GM19438 (cell line): ENCODE results near the gene TMEM94.
"Not testable (repeated sequence)": the region's sequence is repeated elsewhere in the genome, so short reads cannot be mapped to it uniquely, and the experiment has no call there.

Experiments used
- ATAC-seq: cut with Tn5 transposase; IDR thresholded peaks from one replicate; pipeline ENCODE4 v1.9.1; 2021; ENCODE audit warnings: low read depth; ENCODE audit not compliant: unreplicated experiment

The TMEM94 gene

DNA sequence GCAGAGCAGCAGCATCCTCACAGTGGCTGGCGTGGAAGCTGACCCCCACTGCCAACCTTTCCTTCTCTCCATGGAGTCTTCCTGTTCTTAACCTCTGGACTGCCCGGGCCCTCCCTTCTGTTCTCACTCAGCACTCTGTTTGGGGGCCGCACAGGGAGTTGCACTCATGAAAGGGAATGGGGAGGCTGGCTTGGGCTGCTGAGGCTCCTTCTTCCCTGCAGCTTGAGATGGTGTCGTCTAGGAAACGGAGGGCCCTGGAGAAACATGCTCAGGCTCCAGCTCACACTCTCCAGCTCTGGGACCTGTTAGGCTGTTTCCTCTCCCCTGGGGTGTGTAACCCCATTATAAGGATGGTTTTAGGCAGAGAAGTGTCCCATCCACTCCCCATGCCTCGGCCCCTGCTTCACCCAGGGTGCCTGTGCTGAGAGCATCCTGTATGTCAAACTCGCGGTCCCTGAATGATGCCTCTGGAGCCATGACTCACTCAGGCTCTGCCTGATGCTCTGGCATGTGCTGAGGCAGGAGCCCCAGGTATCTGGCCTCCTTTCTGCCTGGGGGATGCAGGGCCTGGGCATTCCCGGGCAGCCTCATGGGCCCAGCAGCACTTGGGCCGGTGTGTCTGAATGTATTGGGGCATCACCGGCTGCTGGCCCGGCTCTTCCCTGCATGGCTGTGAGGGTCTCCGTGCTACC is 18.9 kb downstream of the TMEM94 start:
- no peak for ATAC-seq

DNA sequence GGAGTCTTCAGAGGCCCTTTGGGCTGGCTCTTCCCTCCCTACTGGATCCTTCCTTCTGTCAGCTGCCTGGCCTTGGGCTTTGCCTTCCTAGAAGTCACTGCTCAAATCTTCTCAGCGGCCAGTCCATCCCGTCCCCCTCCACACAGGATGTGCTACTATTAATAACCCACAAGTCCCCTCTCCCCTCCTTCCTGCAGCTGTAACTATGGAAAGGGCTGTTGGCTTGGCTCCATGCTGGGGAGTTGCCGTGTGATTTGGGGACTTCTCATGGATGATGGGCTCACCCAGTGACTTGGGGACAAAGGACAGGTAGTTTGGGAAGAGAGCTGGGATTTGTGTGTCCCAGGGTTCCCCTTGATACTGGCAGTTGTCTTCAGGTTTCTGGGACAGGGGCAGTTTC is 19.4 kb downstream of the TMEM94 start:
- no peak for ATAC-seq

DNA sequence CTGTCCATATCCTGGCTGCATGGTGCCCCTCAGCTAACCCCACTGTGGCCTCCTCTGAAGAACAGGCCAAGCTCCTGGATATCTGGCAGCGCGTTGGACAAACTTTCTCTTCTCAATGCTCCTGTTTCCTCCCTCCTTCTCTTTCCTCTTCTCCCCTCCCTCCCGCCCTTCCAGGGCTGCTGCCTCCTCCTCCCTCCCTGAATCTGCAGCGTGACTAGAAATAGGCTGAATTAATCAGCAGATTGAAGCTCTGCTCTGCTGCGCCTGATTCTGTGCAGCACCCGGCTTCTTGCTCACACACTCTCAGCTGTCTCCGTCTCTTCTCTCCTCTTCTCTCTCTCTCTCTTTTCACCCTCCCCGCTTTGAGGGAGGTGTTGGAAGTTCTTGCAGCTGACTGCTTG is 19.8 kb downstream of the TMEM94 start:
- ATAC-seq: no peak

DNA sequence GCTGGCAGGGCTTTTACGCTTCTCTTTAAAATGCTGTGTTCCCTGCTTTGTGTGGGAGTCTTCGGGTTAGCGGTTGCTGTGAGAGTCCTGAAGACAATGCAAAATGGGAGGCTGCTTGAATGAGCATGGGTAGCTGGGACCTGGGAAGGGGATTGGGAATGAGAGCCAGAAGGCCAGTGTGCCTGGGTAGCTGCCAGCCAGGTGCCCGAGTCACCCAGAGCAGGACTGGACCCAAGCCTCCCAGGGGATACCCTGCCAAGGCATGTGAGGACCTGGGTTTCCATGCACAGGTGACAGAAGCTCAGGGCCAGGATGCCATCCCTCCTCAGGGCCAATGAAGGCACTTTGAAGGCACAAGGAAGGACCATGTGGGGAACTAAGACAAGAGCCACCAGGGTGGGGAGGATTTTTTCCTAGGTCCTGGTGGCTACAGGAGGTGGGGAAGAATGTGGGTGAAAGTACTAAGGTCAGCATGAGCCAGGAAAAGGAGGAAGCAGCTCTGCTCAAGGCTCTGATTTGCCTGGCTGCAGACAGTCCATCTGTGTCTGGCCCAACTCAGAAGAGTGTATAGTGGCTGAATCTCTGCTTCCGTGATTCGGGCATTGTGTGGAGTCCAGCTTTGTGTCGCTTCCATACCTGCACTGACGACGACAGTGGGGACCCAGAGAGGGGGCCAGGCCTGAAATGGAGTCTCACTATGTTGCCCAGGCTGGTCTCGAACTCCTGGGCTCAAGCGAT is 20.5 kb downstream of the TMEM94 start:
- no peak for ATAC-seq

DNA sequence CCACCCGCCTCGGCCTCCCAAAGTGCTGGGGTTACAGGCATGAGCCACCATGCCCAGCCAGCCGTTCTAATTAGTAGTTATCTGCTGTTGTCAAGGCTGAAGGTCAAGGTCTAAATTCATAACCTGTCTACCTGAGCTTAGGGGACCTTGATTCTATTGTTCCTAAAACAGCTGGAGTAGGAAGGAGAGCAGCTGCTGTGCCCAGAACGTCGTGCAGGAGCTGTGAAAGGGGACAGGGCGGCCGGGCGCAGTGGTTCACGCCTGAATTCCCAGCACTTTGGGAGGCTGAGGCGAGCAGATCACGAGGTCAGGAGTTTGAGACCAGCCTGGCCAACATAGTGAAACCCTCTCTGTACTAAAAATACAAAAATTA is 21.0 kb downstream of the TMEM94 start:
- not testable (repeated sequence) for ATAC-seq

DNA sequence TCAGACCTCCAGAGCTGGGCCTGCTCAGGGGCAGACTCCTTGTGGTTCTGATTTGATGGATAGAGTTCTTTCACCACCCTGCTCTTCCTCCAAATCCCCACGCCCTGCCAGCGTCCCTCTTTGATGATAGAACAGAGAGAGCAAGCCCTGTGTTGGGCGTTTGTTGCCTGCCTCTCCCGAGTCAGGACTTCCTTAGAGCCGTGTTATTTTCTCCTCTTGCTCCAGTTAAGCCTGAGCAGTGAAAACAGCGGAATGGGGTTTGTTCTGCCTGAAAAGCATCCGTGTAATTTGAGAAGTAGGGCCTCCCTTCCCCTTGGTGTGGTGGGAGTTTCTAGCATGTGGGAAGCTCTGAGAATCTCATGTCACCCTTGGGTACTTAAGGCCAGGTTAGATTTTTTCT is 22.1 kb downstream of the TMEM94 start:
- ATAC-seq: no peak

DNA sequence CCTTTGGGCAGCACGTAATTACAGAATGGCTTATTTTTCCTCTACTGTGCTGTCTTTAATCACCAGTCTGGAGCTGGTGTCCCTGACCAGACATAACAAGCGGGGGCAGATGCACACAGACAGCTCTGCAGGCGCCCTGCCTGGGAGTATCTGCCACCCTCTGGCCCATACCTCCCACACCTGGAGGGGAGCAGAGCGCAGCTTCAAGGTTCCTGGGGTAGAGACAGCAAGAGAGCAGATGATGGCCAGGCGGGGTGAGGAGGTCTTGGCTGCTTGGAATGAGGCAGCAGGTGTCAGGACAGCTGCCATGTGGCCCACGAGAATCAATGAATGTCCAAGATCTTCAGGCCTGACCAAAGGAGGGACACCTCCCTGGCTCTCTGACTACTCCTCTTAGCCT is 23.8 kb downstream of the TMEM94 start:
- no peak for ATAC-seq

DNA sequence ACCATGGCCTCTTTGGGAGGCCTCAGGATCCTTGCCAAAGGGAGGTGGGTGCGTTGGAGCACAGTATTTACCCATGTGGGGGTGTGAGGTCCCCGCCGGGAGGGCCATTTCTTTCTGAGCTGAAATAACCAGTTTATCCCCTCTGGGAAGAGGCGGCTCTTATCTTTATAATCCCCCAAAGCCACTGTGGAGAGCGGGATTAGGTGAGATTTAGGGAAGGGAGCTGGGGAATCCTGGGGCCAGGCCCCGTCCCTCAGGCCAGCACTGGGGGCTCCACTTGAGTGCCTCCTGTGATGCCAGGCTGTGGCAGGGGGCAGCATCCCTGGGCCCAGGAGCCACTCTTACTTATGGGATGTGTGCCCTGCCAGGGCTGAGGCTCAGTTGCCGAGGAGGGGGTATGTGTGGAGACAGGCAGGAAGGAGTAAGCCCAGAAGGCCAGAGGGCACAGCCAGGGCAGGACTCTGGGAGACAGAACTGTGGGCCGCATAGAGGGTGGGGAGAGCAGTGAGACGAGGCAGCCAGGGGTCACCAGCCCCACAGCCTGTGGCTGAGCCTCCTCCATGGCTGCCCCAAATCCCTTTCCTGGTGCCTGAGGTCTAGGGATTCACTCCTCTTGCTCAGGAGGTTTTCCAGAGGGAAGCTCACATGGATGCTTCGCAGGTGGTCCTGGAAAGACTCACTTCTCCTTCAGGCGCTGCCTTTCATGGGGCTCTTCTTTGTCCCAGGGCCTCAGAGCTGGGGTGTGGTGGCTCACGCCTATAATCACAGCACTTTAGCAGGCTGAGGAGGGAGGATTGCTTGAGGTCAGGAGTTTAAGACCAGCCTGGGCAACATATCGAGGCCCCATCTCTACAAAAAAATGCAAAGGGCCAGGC is 25.0 kb downstream of the TMEM94 start:
- ATAC-seq: no peak

DNA sequence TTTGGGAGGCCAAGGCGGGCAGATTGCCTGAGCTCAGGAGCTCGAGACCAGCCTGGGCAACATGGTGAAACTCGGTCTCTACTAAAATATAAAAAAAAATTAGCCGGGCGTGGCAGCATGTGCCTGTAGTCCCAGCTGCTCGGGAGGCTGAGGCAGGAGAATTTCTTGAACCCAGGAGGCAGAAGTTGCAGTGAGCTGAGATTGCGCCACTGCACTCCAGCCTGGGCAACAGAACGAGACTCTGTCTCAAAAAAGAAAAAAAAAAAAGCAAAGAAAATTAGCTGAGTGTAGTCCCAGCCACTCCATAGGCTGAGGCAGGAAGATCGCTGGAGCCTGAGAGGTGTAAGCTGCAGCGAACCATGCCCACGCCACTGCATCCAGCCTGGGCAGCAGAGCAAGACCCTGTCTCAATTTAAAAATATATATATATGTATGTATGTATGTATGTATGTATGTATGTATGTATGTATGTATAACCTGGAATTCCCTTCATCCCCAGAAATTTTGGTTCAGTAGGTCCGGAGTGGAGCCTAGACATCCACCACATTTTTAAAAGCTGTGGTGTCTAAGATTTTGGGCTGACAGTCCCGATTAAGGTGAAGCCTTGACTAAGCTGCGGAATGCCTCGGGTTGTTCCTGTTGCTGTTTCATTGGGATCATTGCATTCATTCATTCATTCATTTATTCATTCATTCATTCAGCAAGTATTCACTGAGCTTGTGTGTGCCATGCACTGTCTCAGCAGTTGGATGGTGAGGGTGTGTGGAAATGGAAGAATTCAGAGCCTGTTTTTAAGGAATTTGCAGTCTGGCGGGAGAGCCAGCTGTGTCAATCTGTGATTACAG is 25.9 kb downstream of the TMEM94 start:
- no peak for ATAC-seq

DNA sequence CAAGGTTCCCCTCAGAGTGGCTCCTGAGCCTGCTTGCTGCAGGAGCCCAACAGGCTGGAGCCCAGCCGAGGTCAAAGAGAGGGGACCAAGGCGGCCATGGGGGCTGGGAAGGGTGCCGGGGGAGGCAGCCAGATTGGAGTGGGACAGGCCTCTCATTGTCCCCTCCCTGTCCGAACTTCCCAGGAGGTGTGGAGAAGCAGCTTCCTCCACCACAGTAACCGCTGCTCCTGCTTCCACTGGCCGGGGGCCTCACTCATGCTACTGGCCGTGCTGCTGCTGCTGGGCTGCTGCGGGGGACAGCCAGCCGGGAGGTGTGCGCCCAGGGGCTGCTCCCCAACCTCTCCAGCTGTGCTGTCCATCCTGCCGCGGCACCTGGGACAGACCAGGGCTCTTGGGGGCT is 29.3 kb downstream of the TMEM94 start:
- no peak for ATAC-seq

DNA sequence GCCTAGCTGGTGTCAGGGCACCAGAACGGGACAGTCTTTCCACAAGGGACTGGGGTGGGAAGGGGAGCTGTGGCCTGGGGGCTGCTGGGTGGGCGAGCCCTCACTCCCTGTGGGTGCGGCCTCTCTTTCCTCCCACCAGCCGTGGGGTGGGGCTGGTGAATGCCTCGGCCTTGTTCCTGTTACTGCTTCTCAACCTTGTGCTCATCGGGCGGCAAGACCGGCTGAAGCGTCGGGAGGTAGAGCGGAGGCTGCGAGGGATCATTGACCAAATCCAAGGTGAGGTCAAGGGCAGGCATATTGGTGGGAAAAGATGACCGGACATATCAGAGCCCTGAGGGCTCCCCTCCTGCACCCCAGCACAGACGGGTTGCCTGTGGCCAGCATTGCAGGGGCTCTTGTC is 29.7 kb downstream of the TMEM94 start:
- no peak for ATAC-seq

DNA sequence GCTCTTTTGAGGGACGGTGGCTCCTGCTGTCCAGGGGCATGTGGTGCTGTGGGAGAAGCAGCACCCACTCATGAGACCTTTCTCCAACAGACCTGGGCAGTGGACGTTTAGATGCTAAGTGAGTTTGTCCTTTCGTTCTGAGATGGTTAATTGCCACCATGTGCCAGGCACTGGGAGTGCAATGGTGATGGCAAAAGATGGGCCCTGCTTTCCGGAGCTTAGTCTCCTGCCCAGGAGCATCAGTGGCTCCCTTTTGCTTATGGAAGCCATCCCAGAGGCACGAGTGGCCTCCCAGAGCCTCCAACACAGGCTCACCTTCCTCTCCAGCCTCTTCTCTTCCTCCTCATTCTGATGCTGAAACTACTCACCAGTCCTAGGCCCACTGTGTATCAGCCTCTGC is 30.5 kb downstream of the TMEM94 start:
- ATAC-seq: no peak

DNA sequence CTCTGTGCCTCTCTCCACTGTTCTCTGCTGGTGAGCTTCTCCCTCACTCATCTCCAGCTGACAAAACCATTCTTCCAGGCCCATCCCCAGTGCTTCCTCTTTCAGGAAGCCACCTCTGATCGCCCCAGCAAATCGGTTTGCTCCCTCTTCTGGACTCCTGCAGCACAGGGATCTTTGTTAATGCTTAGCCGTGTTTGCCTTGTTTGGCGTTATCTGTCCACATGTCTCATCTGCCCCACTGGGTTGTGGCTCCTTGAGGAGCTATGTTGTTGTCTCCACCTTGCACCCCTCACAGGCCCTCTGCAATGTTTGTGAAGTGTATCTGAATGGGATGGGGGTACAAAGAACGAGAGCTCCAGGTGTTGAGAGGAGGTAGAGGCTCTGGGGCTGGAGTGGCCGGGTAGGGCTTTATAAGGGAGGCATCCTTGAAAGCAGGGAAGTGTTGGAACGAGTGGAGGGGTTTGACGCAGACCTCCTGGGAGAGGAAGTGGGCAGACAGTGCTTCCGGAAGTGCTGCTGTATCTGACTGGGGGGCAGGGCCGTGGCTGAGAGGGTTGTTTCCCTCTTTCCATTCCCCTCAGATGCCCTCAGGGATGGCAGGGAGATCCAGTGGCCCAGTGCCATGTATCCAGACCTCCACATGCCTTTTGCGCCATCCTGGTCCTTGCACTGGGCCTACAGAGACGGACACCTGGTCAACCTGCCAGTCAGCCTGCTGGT is 31.1 kb downstream of the TMEM94 start:
- no peak for ATAC-seq

DNA sequence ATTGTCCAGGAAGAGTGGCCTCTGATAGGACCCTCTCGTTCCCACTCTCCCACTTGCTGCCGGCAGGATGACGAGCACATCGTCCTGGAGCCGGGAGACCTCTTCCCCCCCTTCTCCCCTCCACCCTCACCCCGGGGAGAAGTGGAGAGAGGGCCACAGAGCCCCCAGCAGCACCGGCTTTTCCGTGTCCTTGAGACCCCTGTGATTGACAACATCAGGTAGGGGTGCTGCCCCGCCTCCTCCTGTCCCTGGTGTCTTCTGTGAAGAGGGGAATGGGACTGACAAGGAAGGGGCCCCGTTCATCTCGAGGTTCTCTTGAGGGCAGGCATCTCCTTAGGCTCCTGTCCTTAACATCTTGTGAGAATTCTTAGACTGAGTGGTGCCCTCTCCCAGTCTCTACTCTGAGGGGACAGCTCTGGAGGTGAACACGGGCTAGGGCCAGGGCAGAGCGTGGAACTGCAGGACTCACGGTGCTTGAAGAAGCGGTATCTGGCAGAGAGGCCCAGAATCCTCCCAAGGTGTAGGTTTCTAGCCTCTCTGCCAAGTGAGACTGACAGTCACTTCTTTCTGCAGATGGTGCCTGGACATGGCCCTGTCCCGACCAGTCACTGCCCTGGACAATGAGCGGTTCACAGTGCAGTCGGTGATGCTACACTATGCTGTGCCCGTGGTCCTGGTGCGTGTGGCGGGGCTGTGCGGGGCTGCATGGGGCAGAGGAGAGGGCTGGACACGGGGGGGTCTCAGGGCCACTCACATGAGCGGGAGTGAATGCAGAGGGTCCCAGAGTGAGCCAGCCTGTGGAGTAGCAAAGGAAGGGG is 32.5 kb downstream of the TMEM94 start:
- ATAC-seq: no peak

DNA sequence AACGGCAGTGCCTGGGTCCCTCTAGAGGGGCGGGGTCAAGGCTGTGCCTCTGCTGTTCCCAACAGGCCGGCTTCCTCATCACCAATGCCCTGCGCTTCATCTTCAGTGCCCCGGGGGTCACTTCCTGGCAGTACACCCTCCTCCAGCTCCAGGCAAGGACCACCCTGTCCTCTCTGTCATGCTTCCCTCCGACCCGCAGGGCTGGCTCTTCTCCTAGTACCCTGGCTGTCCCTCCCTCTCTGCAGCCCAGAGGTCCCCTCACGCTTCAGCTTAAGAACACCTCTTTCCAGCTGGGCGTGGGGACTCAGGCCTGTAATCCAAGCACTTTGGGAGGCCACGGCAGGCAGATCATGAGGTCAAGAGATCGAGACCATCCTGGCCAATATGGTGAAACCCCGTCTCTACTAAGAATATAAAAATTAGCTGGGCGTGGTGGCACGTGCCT is 33.1 kb downstream of the TMEM94 start:
- ATAC-seq: no peak

DNA sequence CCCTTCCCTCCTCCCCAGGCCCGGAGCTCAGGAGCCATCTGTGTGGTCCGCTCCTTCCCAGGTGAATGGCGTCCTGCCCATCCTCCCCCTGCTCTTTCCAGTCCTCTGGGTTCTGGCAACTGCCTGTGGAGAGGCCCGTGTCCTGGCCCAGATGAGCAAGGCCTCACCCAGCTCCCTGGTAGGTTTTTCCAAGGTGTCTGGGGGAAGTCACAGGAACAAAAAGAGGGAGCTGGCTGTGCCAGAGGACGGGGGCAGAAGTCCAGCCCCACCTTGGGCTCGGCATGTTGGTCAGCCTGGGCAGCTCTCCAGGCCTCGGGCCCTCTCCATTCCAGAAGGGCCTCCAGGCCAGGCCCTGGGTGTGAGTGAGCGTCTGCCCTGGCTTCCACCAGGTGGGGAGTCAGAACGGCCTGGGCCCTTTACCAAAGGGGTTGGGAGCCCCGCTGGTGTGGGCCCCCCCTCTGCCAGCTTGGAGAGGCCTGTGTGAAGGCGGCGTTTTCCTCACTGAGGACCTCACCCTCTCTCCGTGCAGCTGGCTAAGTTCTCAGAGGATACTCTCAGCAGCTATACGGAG is 33.8 kb downstream of the TMEM94 start:
- ATAC-seq: no peak

DNA sequence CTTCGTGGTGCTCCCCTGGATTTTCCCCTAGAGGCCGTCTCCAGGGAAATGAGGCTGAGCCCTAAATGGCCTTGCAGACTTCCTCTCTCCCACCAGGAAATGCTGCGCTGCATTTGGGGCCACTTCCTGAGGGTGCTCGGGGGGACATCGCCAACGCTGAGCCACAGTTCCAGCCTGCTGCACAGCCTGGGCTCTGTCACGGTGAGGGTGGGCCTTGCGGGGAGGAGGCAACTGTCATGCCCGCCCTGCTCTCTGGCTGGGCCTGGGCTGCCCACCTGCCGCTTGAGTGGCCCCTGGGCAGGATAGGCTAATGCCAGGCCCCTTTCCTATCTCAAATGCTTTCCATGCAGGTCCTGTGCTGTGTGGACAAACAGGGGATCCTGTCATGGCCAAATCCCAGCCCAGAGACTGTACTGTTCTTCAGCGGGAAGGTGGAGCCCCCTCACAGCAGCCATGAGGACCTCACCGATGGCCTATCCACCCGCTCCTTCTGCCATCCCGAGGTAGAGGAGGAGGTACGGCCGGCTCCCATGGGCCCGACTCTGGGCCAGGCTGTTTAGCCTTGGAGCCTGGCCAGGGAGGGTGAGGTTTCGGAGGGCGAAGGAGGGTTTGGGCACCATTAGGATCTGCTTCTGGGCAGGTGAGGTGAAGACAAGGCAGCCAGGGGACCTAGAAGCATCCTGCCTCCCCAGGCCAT is 34.7 kb downstream of the TMEM94 start:
- ATAC-seq: no peak

DNA sequence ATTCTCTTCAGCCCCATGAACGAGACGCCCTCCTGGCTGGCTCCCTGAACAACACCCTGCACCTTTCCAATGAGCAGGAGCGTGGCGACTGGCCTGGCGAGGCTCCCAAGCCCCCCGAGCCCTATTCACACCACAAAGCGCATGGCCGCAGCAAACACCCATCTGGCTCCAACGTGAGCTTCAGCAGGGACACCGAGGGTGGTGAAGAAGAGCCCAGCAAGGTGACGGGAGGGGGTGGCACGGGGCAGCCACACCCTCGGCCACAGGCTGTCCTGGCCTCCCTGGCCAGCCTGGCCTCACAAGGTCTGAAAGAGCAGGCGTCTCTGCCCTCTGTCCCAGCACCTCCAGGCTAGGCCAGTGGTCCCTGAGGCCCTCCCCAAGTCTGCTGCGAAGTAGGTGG is 35.2 kb downstream of the TMEM94 start:
- no peak for ATAC-seq
